HG03439 (cell line): Measurements from ENCODE around the gene EPHB1.

ENCODE experiments used
- ATAC-seq: cut with Tn5 transposase; IDR thresholded peaks from one replicate; pipeline ENCODE4 v1.9.1; 2021; ENCODE audit warnings: mild to moderate bottlenecking, moderate library complexity; ENCODE audit not compliant: unreplicated experiment

The EPHB1 gene

DNA sequence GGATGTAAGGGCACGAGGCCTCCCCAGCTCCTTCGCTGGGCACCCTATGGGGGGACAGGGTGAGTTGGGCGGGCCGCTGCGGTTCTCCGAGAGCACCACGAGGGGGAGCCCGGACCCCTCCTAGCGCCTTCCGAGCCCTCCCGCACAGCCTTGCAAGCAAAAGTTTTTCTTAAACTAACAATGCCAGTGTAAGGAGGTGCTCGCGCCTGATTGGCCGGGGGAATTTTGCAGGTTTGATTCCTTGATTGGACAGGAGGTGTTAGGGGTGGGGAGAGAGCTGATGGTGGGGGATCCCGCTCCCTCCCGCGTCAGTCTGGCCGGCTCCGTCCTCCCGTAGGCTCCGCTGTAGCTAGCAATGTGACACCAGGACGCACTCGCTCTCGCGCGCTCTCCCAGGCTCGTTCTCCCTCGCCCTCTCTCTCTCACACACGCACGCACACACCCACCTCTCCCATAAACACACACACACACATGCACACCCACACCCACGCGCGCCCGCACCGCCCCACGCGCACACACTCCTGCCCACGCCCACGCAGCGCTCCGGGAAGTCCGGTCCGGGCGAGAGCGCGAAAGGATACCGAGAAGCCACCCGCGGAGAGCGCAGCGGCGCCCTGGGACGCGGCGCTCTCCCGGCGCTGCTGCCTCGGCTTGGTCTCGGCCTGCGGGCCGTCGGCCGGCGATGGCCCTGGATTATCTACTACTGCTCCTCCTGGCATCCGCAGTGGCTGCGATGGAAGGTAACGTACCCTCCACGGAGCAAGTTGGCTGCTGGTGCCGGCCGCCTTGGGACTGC is at the start of gene EPHB1:
Gene EPHB1 (plus strand): TSS at position 311 of the 796 bp plus-strand sequence.
- peak; percentile 81 for ATAC-seq

DNA sequence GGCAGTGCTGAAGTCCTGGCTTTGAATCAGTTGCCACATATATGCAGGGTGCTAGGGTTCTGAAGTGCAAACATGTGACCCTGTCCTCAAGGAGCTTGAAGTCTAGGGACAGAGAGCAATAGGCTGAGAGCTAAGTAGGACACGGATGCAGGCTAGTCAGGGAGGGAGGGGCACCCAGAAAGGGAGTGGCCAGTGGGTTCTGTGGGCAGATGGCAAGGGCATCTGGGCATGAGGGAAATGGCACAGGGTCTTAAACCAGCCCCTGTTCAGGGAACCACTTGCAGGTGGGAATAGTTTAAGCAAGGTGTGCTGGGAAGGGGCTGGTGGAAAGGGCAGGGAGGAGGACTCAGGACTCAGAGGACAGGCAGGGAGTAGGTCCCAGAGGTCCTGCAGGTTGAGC is 46.4 kb upstream of the EPHB1 start:
- no peak for ATAC-seq

DNA sequence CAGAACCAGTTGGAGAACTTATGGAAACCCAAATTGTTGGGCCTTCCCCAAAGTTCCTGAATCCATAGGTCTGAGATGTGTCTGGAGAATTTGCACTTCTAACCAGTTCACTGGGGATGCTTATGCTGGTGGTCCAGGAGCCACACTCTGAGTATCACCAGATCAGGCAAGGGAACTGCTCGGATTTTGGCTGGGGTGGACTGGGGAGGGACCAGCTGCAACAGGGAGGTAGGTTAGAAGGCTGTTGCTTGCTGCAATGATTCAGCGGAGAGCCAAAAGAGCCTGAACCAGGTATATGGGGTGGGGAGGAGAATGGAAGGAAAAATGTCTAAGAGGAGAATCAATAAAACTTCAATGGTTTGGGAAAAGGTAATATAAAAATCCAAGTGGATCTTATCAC is 45.9 kb upstream of the EPHB1 start:
- no peak for ATAC-seq

DNA sequence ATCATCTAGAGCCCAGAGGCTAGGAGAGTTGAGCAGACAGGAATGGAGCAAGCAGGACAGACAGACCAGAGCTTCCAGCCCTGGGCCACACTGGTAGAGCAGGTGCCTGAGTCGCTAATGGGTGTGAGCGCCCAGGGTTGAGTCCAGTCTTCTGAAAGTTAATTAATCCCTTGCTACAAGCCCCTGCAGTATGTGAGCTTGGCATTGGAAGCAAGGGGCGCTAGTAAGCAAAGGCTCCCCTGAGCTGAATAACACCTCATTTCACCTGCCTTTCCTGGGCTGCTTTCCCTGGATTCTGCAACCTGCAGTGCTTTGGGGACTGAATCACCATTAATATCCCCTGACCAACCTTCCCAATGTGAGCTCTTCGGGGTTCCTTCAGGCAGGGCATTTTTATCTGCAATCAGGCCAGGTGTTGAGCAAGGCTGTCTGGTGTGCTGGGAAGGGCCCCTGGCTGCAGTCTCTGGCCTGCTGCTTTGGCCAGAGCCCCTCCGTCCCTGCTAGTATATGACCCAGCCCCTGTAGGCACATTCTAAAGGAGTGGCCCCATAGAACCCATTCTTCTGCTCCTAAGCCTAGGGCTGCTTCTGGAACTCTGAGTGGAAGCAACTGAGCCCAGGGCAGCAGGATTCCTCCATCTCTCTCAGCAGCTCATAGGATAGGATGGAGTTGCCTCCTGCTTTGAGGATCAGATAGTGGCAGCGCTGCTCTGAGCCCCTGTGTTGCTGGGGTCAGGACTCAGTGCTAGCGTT is 45.1 kb upstream of the EPHB1 start:
- no peak for ATAC-seq

DNA sequence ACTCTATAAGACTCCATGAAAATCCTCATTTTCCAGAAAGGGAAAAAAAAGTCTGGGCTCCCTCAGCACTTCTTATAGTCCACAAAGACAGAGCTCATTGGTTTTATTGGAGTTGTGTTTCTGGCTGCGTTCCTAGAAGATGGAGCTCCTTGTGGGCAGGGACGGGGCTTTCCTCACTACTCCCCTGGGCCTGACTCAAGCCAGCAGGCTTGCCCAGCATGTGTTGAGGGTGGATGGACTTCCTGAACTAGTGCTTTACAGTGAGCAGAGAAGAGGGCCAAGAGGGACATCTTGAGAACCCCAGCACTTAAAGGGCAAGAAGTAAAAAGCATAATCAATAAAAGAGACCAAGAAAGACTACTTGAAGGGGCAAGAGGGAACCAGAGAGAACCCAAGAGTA is 43.2 kb upstream of the EPHB1 start:
- ATAC-seq: no peak

DNA sequence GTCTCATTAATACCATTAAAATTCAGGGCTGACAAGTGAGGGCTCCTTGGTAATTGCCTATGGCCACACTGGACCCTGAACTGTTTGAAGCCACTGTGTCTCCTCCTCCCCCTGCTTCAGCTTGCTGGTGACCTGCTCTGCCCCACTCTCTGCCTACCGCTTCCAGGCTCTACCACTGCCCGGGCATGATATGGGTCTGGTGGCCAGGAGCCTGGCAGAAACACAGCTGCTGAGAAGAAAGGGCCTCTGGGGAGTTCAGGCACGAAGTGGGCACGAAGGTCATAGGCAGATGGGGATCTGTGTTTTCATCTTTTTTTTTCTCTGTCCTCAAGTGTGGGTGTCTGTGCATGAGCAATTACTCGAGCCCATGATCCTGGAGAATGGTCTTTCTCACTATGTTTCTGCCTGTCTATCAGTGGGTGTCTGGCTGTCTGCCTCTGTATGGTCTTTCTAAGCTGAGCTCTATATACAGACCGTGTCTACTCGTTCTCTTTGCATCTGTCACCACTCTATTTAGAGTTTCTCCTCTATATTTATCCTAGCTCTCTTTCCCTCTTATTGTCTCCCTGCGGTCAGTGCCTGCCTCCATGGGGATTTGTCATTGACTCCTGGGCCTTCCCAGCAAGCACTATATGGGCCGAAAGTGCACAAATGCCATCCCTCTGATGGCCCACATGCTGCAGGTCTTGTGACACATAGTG is 42.1 kb upstream of the EPHB1 start:
- ATAC-seq: no peak

DNA sequence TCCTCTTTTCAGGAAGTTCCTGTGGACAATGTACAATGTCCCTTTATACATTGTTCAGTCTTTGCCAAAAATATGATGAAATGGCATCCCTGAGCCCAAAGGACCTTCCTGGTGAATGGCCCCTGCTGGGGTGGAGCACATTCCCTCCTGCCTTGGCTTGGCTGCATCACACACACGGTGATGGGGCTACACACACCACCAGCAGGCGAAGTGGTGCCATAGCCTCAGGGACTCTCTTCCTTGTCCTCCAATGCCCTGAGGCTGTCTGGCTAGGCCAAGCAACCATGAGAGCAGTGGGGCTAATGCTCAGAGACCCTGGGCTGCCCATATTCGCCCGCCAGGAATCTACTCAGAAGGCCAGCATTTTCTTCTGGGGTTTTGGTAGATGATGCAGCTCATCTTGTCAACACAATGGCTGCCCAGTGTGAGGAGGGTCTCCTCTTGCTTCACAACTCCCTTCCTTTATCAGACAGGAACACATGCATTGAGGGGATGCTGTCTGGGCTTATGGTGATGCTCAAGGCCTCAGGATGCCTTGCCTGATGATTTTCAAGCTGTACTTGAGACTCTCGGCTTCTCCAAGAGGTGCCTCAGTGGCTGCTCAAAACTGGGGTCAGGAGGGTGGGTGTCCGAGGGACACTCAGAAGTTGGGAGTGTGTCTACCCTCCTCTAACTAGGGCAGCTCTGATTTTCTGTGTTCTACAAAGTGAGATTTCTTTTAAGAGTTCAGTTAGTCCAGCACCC is 40.9 kb upstream of the EPHB1 start:
- no peak for ATAC-seq

DNA sequence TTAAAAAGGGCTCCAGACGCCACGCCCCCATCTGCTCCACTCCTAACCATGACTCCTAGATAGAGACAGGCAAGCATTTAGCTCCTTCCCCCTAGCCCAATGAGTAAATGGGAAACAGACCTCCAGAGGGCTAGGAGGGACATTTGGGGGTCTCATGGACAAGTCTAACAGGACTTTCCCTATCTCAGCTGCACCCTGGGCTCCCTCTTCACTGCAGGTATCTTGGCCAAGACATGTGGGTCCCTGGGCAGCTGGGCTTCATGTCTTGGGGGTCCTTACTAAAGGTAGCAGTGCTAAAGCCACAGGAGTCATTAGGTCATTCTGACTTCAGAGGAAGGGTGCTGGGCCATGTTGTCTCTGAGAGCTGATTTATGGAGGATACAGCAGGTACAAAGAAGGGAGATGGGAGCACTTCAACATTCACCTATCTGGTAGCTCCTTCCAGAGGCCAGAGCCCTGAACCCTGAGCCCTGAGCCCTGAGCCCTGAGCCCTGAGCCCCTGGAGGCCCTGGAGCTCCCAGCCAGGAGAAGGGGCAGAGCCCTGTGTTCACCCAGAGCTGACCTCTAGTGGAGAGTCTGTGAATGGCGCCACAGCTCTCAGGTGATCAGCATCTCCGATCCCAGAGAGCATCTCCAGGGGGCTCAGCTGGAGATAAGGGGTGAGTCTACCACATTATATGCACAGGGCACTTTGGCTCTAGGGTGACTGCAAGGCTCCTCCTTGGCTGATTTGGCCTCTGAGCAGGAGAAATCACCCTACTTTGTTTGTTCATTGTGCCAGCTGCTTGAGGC is 40.1 kb upstream of the EPHB1 start:
- no peak for ATAC-seq

DNA sequence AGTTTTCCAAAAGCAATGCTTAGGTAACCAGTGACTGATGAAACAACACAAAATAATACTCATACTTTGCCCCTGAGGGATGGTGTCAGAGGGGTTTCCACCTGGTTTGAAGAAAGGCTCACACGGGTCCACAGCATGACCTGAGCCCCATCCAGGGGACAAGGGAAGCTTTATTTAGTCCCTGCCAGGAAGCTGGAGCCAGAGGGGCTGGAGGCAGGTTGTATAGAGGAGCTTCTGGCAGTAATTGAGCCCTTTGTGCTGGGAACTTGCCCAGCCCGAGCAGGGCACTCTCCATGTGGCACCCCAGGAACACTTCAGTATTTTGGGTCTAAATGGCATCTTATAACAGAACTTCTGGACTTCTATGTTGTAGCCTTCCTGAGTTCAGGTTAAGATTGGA is 39.2 kb upstream of the EPHB1 start:
- ATAC-seq: no peak

DNA sequence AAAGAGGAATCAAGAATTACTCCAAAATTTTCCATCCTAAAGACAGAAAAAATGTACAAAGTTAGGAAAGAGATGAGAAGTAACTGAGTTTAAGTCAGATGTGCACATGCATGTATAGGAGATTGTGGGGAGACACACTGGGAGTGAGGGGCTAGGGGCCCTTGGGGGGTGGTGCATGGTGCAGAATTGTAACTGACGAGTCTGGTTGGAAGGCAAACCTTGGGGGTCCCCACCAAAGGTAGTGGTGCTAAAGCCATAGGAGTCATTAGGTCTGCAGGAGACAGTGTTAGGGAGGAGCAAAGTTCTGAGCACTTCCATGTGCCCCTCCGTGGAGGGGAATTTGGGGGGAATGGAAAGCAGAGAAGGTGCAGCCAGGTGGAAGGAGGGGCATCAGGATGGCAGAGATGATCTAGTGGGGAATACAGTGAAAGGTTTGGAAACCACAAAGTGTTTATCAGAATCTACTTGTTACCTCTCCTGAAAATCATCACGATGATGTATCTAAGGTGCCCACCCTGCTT is 37.5 kb upstream of the EPHB1 start:
- no peak for ATAC-seq

DNA sequence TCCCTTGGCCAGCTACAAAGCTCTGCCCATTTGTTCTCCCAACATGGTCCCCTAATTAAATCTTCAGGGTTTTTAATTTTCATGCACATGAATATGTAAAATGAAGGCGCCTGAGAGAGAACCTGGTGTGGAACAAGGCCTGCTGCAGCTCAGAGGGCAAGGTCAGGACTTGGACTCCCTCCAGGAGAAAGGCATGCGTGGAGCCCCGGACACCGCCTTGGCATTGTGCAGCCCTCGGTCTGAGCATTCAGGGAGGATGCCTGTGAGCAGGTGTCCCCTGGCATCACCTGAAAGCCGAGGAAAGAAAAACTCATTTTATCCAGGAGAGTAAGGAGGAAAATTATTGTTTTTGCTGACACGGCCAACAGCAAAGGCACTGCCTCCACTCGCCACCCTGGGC is 33.8 kb upstream of the EPHB1 start:
- no peak for ATAC-seq

DNA sequence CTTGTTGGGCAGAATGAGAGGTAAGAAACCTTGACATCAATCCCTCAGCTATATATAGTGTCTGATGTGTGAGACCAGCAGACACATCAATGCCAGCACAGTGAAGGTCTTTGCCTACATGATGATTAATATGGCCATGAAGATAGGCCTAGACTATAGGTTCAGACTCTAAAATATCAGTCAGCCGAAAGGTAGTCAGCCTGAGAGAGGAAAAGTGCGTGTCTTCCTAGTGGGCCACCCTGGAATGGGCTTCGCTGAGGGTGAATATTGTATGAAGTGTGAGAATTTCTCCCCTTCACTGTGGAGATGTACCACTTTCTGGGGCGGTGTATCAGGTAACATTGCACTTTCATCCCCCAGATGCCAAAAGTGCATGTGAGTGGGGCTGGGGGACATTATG is 33.0 kb upstream of the EPHB1 start:
- ATAC-seq: no peak

DNA sequence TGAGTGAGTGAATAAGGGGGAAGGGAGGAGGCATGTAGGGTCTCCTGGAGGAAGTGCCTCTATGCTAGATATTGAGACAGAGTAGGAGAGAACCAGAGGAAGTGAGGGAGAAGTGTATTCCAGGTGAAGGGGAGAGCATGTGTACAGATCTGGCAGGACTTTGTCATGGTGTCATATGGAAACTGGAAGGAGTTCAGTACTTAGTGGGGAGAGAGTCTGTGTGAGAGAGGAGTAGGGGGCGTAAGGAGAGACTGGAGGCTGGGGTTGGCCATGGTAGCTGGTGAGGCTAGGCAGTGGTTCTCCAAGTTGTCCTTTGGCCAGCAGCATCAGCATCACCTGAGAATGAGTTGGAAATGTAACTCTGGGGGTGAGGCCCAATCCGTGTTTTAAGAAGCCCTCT is 29.6 kb upstream of the EPHB1 start:
- no peak for ATAC-seq

DNA sequence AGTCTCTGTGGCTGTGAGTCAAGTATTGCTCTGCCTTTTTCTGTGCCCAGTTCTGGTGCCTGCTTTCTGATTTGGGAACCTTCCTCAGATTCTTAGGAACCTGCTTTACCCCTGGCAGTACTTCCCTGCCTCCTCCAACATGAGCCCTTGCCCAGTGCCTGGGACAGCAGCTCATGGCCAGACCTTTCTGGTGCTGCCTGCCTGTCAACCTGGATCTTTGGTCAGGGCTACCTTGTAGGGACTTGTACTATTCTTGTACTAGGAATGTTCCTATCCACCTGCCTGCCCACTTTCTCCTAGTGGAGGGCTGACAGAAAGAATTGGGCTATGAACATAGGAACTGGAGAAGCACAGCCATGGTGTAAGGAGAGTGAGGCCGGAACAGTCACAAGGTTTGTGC is 28.8 kb upstream of the EPHB1 start:
- ATAC-seq: no peak

DNA sequence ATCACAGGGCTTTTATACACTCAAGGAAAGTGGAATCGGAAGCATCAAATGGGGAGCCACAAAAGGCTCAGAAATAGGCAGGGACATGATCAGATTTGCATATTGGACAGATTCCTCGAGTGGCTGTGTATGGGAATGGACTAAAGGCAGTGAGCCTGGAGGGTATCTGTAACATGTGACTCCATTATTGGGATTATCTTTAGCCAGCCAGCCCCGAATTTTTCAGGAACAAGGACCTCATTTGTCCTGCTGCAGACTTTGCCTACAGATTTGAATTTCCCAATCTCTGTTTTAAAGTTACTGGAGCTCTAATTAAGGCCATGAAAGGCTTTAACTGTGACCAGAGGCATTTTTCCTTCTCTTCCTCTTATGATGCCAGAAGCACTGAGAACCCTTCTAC is 26.9 kb upstream of the EPHB1 start:
- ATAC-seq: no peak

DNA sequence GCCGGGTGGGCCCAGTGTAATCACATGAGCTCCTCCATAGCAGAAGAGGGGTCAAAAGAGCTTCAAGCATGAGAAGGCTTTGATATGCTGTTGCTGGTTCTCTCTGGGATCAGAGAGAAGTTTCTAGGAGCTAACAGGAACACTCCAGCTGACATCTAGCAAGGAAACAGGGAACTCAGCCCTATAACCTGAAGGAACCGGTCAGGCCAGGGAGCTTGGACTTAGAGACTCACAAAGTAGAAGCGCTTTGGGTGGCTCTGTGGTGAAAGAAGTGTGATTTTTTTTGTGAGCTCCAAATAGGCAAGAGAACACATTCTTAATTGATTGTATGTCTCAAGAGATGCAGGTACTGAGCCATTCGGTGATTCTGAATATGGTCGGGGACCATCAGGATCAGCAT is 26.2 kb upstream of the EPHB1 start:
- no peak for ATAC-seq

DNA sequence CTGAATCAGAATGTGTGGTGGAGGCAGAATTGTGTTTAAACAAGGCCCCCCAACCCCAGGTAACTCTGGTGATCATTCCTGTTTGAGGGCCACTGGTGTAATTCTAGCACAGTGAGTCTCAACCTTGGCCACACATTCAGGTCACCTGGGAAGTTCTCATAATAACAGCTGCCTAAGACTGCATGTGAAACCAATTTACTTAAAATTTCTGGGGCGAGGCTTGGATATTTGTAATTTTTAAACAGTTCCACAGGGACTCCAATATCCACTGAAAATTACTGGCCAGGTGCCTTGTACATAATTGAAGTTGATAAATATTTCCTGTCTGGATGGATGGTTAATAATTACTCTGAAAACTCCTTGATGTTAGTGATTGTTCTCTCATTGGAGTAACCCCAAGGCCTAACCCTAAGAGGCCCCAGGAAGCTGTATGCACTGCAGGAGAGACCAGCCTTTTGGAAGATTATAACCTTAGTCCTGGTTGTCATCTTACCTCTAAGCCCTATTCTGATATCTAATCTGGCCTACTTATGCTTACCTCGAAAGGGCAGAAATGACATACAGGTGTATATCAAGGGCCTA is 25.7 kb upstream of the EPHB1 start:
- no peak for ATAC-seq

DNA sequence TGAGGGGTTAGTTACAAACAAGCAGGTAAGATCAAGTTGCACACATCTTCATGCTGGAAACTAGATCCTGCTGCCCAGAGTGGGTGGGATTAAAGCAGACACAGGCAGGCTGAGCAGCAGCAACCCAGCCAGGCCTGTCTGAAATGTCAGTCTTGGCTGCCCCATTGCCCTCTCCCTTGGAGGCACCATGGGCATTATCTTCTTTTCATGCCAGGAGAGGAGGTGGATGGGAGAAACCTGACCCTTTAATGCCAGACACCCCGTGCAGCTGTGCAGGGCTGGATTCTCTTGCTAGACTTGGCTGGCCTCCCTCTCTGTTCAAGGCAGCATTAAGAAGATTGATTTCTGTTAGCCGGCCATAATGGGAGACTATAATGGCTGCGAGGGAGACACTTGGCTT is 23.0 kb upstream of the EPHB1 start:
- ATAC-seq: no peak

DNA sequence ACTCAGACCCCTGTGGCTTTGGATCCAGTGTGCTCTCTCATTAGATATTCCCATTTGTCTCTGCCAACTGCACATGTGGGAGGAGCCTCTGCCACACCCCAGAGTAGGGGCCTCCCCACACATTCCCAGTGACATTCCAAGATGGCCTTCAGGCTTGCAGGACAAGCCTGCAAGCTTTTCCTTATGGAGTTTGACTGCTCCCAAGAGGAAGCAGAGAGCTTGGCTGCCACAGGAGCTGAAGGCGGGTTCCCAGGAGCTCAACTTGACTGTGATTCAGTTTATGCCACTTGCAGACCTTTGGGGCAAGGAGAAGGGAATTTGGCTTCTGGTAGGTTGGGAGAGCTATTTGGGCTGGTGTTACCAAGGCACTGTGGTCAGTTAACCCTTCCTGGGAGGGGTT is 22.5 kb upstream of the EPHB1 start:
- ATAC-seq: no peak

DNA sequence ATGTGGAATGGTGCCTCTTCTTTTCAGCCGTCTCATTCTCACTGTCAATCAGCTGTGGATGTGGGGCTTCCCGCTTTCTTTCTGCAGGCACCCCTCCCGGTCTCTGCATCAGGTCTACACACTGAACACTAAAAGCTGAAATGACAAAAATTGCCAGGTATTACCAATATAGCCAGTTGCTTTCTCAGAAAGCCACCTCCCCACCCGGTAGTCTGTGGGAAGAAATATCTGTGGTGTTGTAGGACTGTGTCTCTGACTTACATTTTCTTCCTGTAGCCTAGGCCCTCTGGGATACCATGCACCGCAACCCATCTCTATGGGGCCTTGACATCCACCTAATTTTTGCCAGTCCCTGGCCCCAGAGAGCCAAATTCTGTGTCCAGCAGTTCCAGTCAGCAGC is 19.2 kb upstream of the EPHB1 start:
- ATAC-seq: no peak
